Parietal lobe (tissue), 2 donors: ENCODE results near the gene AGBL2. TPM values are rescaled to one million over a fixed set of nuclear protein-coding genes. Genes with fewer than 3 reads are reported as not detected.

Source experiments
- small RNA-seq: library from RNA; depleted of rRNA; stranded (forward); fragments of <200 nt; gene quantifications from one replicate; pipeline ENCODE3, GENCODE V24; 2014; ENCODE audit warnings: low replicate concordance
- total RNA-seq: library from RNA; depleted of rRNA; stranded (reverse); fragments of >200 nt; gene quantifications from one replicate; pipeline ENCODE4 v1.2.3, GENCODE V29; 2014

The AGBL2 gene, protein sequence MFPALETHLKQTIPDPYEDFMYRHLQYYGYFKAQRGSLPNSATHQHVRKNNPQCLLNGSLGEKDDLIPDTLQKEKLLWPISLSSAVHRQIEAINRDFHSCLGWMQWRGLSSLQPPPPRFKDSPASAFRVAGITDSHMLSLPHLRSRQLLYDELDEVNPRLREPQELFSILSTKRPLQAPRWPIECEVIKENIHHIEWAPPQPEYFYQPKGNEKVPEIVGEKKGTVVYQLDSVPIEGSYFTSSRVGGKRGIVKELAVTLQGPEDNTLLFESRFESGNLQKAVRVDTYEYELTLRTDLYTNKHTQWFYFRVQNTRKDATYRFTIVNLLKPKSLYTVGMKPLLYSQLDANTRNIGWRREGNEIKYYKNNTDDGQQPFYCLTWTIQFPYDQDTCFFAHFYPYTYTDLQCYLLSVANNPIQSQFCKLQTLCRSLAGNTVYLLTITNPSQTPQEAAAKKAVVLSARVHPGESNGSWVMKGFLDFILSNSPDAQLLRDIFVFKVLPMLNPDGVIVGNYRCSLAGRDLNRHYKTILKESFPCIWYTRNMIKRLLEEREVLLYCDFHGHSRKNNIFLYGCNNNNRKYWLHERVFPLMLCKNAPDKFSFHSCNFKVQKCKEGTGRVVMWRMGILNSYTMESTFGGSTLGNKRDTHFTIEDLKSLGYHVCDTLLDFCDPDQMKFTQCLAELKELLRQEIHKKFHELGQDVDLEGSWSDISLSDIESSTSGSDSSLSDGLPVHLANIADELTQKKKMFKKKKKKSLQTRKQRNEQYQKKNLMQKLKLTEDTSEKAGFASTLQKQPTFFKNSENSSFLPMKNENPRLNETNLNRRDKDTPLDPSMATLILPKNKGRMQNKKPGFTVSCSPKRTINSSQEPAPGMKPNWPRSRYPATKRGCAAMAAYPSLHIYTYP
- 0.63 TPM for total RNA-seq

GRCh38 chr11:47715082-47715669, at the start of gene AGBL2:
AGBL2 (minus strand) TSS chr11:47715369; CDS start chr11:47714650, 719 bp downstream.

GRCh38 chr11:47642099-47642855, 72.9 kb downstream of the AGBL2 start, which contains the start of gene MTCH2:
MTCH2 (minus strand) TSS chr11:47642559; CDS start chr11:47642465, 94 bp downstream.

Small RNAs within 50 kb of the gene (small RNA-seq; reads per million reads assigned to genes)
- not detected for gene RF00019

Other genes with a start within 250 kb of the AGBL2 start
- 498 TPM for gene CELF1, start 162.2 kb downstream of the AGBL2 start, total RNA-seq
- gene PTPMT1, start 149.8 kb downstream of the AGBL2 start, total RNA-seq: 24.7 TPM
- gene KBTBD4, start 136.4 kb downstream of the AGBL2 start, total RNA-seq: 33.5 TPM
- 55.7 TPM for gene NDUFS3, start 136.3 kb downstream of the AGBL2 start, total RNA-seq
- gene FAM180B, start 128.7 kb downstream of the AGBL2 start, total RNA-seq: not detected
- 19.7 TPM for gene C1QTNF4, start 121.0 kb downstream of the AGBL2 start, total RNA-seq
- gene MTCH2, start 72.8 kb downstream of the AGBL2 start, total RNA-seq: 67.6 TPM
- gene FNBP4, start 52.0 kb upstream of the AGBL2 start, total RNA-seq: 210 TPM
- gene NUP160, start 133.0 kb upstream of the AGBL2 start, total RNA-seq: 138 TPM